KOPT-K1 (cell line): ENCODE measurements around the gene DGCR6L.
"Not testable (repeated sequence)": the region's sequence is repeated elsewhere in the genome, so short reads cannot be mapped to it uniquely, and the experiment has no call there.

ENCODE experiments used
- H3K27ac ChIP-seq: fragments of 200-600 bp; sonication (generic); 2 replicates; pipeline ENCODE4 v1.5.1; 2016; ENCODE audit warnings: antibody characterized with exemption, mild to moderate bottlenecking, low read depth, low read length; ENCODE audit not compliant: poor library complexity, severe bottlenecking
- H3K36me3 ChIP-seq: fragments of 200-600 bp; sonication (generic); 2 replicates; pipeline ENCODE4 v1.5.1; 2017; ENCODE audit warnings: antibody characterized with exemption, mild to moderate bottlenecking, low read length, moderate library complexity; ENCODE audit not compliant: insufficient read depth
- H3K9me3 ChIP-seq: fragments of 200-600 bp; sonication (generic); 2 replicates; pipeline ENCODE4 v1.5.1; 2017; ENCODE audit warnings: antibody characterized with exemption, low read length, mild to moderate bottlenecking; ENCODE audit not compliant: insufficient read depth, poor library complexity, severe bottlenecking

DGCR6L gene

GRCh38 chr22:20292673-20293232 lies 27.1 kb downstream of the DGCR6L start:
- Histone ChIP-seq H3K27ac (no peak overlapping the region), H3K9me3 (no peaks in the 10 kb centered on the region), H3K36me3 (no peaks in the 10 kb centered on the region)

DNA sequence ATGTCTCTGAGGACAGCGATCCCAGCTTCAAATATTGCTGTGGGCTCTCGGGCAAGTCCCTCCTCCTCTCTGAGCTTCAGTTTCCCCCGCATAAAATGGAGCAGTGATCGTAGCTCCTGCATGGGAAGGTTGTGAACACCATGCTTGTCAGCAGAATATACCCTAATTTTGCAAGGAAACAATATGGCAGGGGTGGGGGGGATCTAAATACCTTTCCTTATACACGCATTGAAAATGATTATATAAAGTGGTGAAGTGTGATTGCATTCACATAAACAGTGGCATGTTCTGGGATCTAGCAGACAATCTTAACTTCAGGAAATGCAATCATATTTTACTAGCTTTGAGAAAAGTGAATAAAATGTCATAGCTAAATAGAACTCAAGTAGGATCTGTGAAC lies 27.8 kb downstream of the DGCR6L start:
- Histone ChIP-seq H3K27ac (no peak overlapping the region), H3K36me3 (no peaks in the 10 kb centered on the region), H3K9me3 (no peaks in the 10 kb centered on the region)

DNA sequence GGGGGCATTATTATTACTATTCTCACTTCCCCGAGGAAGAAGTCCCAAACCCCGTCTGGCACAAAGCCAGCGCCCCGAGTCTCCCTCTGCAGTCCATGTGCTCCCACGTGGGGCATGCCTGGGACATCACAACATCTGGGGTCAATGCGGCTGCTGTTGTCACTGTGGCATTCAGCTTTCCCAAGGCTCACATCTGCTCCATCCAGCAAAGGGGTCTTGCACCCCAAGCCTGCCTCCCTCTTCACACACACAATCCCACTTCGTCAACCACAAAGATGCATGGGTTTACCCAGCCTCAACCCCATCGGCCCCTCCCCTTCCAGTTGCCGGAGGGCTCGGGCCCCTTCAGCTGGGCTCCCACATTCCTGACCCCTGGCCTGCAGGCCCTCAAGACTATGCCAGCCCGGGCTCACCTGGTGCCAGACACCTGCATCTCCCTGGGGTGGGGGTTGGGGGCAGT lies 28.2 kb downstream of the DGCR6L start:
- Histone ChIP-seq H3K9me3 (no peaks in the 10 kb centered on the region), H3K36me3 (no peaks in the 10 kb centered on the region), H3K27ac (no peak overlapping the region)

DNA sequence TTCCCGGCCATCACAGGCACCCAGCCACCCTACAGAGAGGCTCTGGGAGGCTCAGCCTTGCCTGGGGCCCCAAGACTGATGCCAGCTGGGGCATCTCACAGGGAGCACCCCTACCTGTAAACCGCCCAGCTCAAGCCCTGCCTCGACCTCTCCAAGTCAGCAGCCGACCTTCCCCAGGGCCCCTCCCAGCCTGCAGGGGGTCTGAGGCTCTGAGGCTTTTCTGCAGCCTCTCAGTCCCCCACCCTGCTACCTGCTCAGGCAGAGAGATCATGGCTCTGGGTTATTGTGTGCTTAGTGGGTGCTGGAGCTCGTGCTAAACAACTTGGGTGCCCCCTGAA lies 28.6 kb downstream of the DGCR6L start:
- H3K27ac ChIP-seq = no peak overlapping the region
- H3K9me3 ChIP-seq = no peaks in the 10 kb centered on the region
- no peaks in the 10 kb centered on the region for H3K36me3 ChIP-seq

DNA sequence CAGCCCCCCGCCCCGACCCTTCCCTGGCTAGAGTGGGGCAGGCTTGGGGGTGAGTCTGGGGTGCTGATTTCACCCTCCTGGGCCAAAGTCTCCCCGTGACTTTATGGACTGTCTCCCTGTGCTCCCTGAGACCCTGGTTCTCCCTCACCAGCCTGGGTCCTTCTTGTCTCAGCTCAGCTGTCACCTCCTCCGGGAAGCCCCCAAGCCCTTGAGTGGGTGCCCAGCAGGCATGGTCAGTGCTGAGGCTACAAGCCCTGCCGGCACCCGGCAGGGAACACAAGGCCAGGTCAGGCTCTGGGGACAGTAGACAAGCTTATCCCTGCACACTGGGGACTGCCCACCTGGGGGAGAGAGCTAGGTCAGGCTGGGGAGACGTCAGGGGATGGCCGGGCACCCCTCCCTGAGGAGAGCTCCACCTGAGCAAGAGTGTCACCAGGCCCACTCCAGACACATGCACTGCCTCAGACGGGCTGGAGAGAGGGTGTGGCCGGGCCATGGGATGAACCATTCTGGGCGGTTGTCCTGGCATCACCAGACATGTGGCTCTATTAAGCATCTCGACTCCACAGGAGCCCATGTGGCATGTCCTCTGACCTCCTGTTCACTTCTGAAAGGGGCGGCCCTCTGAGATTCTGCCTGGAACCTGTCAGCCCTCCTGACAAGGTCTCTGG lies 29.1 kb downstream of the DGCR6L start:
- Histone ChIP-seq H3K27ac (no peak overlapping the region), H3K36me3 (no peaks in the 10 kb centered on the region)

DNA sequence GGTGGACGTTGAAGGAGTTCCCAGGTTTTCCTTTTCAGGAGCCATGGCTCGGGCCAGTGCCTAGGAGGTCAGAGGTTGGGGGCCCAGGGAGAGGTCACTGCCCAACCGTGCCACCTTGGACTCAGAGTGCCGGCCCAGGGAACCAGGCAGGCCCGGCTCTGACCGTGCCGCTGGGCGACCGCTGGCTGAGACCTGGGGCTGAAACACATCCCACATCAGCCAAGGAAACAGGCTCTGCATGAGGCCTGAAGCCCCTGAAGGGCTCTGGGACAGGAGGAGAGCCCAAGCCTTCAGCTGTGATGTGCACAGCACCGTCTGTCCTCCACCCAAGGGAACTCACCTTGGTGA lies 29.8 kb downstream of the DGCR6L start:
- H3K36me3 ChIP-seq = no peaks in the 10 kb centered on the region
- H3K27ac ChIP-seq = no peak overlapping the region
- no peaks in the 10 kb centered on the region for H3K9me3 ChIP-seq

More for the DNA sequence above, 29.1 kb downstream of the DGCR6L start:
- H3K9me3 ChIP-seq = no peaks in the 10 kb centered on the region

DNA sequence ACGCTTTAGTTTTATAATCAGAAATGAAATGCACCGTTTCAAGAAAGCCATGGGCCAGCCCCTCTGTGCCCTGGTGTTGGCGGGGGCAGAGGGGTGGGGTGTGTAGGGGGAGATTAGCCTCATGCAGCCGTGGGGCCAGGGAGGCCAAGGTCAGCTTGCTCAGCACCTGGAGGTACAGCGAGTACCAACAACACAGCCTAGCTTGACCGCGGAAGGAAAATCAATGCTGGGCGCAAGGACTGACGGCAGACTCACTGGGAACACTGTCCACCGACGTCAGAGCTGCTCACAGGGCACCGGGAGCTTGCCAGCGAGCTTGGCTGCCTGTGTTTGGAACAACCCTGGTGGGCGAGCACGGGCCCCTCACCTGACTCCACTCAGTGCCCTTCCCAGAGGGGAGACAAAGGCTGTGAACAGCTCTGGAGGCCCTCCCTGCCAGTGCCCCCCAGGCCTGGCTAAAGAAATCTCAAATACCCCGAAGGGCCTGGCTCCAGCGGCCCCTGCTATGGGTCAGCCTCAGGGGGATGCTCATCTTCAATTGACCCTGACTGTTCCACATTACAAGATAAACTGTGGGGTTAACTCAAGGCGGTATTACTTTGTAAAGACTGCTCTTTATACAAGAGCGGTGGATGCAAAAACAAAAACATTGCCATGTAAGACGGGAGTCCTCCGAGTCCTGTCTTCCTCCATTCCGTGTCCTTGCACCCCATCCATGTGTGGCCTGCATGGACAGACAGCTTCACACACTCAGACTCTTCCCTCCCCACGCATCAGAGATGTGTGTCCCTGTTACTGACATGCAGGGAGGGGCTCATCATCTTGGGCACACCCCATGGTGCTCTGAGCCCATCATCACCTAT lies 30.4 kb downstream of the DGCR6L start:
- not testable (repeated sequence) for H3K27ac ChIP-seq, H3K36me3 ChIP-seq, H3K9me3 ChIP-seq

DNA sequence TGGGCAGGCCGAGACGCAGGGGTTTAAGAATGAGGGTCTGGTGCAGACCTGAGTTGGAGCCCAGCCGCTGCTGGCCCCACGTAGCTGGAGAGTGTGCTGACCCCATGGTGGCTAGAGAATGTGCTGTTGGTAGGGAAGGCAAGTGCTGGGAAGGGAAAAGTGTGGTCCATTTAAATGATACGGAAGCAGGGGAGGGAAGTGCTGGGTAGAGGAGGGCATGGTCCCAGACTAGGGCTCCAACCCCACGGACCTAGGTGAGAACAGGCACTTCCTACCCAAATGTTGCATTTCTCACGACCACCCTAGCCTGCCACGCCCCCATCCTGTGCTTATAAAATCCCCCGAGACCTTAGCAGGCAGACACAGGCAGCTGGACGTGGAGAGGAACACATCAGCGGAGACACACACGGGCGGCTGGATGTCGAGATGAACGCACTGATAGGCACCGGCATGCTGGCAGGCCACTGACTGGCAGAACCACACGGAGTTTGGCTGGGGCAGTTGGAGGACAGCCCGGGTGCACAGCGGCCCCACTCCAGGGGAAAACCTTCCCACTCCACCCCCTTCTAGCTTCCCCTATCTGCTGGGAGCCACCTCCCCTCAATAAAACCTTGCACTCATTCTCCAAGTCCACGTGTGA lies 33.0 kb downstream of the DGCR6L start:
- not testable (repeated sequence) for H3K27ac ChIP-seq, H3K36me3 ChIP-seq, H3K9me3 ChIP-seq

DNA sequence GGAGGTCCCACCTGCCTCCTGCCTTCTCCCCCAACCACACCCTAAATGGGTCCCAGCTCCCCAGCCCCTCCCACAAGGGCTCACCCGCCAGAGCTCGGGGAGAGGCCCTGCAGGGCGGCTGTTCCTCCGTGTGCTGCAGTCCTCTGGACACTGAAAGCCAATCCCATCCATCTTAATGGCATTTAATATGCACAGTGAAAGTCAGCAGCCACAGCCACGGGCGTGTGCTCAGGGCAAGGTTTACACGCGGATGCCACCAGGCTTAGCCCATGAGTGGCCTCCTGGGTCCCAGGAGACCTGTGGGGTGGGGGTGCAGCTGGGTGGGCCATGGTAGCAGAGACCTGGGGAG lies 33.6 kb downstream of the DGCR6L start:
- H3K27ac ChIP-seq, H3K36me3 ChIP-seq, H3K9me3 ChIP-seq: not testable (repeated sequence)

DNA sequence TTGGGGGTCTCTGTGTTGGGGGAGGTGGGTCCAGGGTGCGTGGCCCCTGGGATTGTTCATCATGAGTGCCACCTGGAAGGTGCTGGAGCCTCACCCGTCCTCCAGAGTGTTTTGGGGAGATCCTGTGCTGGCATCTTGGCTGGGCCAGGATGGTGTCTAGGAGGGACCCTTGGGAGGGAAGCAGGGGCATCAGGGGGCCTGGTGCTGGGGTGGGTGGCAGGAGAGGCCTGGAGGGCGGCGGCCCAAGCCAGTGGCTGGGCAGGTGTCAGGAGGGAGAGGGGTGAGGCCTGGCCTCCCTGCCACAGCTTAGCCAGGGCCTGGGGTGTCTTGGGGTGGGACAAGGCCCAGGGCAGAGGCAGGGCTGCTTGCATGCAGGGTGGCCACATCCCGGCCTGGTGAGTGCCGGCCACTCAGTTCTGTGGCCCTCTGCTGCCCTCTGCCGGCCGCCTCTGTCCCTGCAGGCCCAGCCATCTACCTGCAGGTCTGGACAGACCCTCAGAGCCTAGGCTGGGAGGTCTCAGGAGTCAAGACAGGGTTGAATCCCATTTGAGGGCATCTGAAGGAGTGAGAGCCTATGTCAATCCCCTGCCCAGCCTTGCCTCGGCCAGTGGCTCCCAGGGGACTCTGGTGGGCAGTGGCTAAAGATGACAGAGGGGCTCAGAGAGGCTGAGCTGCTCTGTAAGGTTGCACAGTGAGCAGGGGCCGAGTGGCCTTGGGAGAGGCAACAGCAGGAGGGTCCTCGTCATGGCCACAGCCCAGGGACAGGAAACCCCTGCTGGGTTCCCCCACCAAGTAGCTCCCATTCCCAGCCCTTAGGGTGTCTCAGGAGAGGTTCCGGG lies 34.2 kb downstream of the DGCR6L start:
- not testable (repeated sequence) for H3K36me3 ChIP-seq, H3K9me3 ChIP-seq, H3K27ac ChIP-seq

DNA sequence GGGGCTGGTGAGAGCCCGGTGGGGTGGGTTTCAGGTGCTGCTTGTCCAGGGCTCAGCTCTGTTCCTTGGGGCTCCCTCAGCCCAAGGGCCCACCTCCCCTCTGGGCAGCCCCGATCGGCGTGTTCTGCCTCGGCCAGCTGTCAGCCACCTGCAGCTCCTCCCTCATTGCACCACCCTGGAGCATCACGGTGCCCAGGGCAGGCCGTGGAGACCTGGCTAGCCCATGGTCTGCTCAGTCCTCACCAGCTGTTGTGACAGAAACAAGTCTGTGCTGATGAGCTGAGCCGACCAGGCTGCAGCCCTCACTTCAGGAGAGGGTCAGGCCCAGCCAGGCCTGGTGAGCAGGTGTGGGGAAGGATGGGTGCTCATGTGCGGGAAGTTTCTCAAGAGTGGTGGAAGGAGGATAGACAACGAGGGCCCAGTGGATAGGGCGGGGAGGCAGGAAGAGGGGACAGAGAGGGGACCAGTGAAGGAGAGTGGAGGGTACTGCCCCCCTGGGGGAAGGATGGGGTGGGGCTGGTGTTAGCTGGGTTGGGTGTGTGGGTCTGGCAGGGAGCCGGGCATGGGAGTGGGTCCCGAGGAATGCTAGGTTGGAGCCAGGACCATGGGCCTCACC lies 35.3 kb downstream of the DGCR6L start:
- Histone ChIP-seq H3K36me3 (no peaks in the 10 kb centered on the region), H3K9me3 (no peaks in the 10 kb centered on the region), H3K27ac (no peak overlapping the region)

DNA sequence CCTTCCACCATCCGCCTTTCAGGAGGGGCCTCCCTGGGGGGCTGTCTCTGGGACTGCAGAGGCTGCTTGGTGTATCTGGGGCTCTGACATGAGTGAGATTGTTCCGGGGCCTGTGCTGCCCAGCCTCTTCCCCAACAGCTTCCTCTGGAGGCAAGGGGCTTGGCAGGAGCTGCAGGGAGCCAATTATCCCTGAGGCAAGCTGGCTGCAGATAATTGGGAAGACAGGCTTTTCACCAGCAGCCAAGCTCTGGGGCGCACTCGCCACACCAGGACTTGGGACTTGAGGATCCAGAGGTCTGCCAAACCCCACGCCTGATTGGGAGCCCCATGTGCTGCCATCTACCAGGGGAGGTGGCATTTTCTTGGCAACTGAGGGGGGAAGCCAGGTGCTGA lies 36.2 kb downstream of the DGCR6L start:
- Histone ChIP-seq H3K9me3 (no peaks in the 10 kb centered on the region), H3K27ac (no peak overlapping the region), H3K36me3 (no peaks in the 10 kb centered on the region)

GRCh38 chr22:20282901-20283673 lies 36.8 kb downstream of the DGCR6L start:
- Histone ChIP-seq H3K9me3 (no peaks in the 10 kb centered on the region), H3K36me3 (no peaks in the 10 kb centered on the region), H3K27ac (no peak overlapping the region)

DNA sequence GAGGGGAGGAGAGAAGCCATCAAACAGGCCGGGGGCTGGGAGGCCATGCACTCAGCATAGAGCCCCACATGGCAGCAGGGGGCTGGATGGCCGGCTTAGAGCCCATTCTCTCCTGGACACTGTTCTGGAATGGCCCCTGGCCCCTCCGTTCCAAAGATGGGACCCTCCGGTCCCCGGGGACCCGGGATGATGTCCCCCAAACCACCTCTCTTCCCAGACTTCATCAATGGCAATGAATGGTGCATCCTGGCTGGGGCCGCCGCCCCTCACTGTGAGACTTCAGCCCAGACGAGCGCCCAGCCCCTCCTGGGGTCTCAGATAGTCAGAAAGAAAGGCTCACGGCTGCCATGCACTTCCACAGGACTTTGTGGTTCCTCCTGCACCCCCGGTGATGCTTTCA lies 38.0 kb downstream of the DGCR6L start:
- H3K27ac ChIP-seq = no peak overlapping the region

More for the DNA sequence above, 38.0 kb downstream of the DGCR6L start:
- Histone ChIP-seq H3K36me3 (no peaks in the 10 kb centered on the region), H3K9me3 (no peaks in the 10 kb centered on the region)
